Keratinocyte (primary cell): ENCODE results near the gene SCD. TPM values are rescaled to one million over a fixed set of nuclear protein-coding genes. Genes with fewer than 3 reads are reported as not detected.

Experiments used
- DNase-seq: peaks from one replicate; pipeline ENCODE4 v3.0.0-alpha.2; 2011; ENCODE audit warnings: low read depth, missing footprints, low spot score
- FAIRE-seq: peaks from 2 replicates; lab custom pipeline; 2011; peaks lifted over from hg19 to GRCh38; lab: Jason Lieb, UNC
- H2AFZ ChIP-seq: 2 replicates; pipeline ENCODE4 v1.6.0; 2012; ENCODE audit warnings: low read length, control low read depth, inconsistent platforms; ENCODE audit not compliant: control insufficient read depth
- H3K27ac ChIP-seq: 2 replicates; pipeline ENCODE4 v1.5.1; 2011; ENCODE audit warnings: low read length; ENCODE audit not compliant: control insufficient read depth, insufficient read depth
- H3K27me3 ChIP-seq: 3 replicates; pipeline ENCODE4 v1.6.0; 2011; ENCODE audit warnings: low read length; ENCODE audit not compliant: control insufficient read depth, insufficient read depth; ENCODE audit errors: extremely low read depth
- H3K36me3 ChIP-seq, 2 experiments: 2 replicates in 1 of 2; 3 replicates in 1 of 2; pipeline ENCODE4 v1.5.1; 2011; ENCODE audit warnings: low read length in 2 of 2, mild to moderate bottlenecking in 1 of 2; ENCODE audit not compliant: control insufficient read depth in 2 of 2, insufficient read depth in 2 of 2; ENCODE audit errors: extremely low read depth in 1 of 2
- H3K4me1 ChIP-seq: 3 replicates; pipeline ENCODE4 v1.5.1; 2011; ENCODE audit warnings: low read length; ENCODE audit not compliant: control insufficient read depth, insufficient read depth; ENCODE audit errors: extremely low read depth
- H3K4me2 ChIP-seq: 3 replicates; pipeline ENCODE4 v1.6.0; 2011; ENCODE audit warnings: low read depth, low read length; ENCODE audit not compliant: control insufficient read depth, insufficient read depth; ENCODE audit errors: extremely low read depth
- H3K4me3 ChIP-seq, 3 experiments: fragments of 200-600 bp in 1 of 3; sonication (generic) in 1 of 3; 2 replicates in 2 of 3; 3 replicates in 1 of 3; pipeline ENCODE4 v1.5.1; 2011 to 2016; ENCODE audit warnings: low read length in 3 of 3, mild to moderate bottlenecking in 3 of 3, control low read depth in 2 of 3, inconsistent platforms in 1 of 3, low read depth in 1 of 3, mixed read lengths in 1 of 3, mixed run types in 1 of 3, moderate library complexity in 1 of 3; ENCODE audit not compliant: control insufficient read depth in 2 of 3, insufficient read depth in 2 of 3; ENCODE audit errors: extremely low read depth in 1 of 3
- H3K79me2 ChIP-seq: 2 replicates; pipeline ENCODE4 v1.6.0; 2012; ENCODE audit warnings: low read length; ENCODE audit not compliant: control insufficient read depth, insufficient read depth
- H3K9ac ChIP-seq: 3 replicates; pipeline ENCODE4 v1.6.0; 2011; ENCODE audit warnings: low read length; ENCODE audit not compliant: control insufficient read depth, insufficient read depth; ENCODE audit errors: extremely low read depth
- H3K9me1 ChIP-seq: 3 replicates; pipeline ENCODE4 v1.6.0; 2011; ENCODE audit warnings: low read length; ENCODE audit not compliant: control insufficient read depth, insufficient read depth; ENCODE audit errors: extremely low read depth
- H3K9me3 ChIP-seq: 2 replicates; pipeline ENCODE4 v1.5.1; 2012; ENCODE audit warnings: low read depth, low read length; ENCODE audit not compliant: control insufficient read depth
- H4K20me1 ChIP-seq: 3 replicates; pipeline ENCODE4 v1.6.0; 2011; ENCODE audit warnings: low read length; ENCODE audit not compliant: control insufficient read depth, insufficient read depth; ENCODE audit errors: extremely low read depth
- EZH2 ChIP-seq: IDR thresholded peaks from one replicate; pipeline ENCODE4 v1.6.1; 2012; ENCODE audit warnings: inconsistent platforms, mild to moderate bottlenecking, low read length, moderate library complexity
- dilution Hi-C: fragments of 300-500 bp; cut with MboI; formaldehyde crosslinking; loops from one replicate; pipeline ENCODE4 v1.7.0; 2020; ENCODE audit warnings: low sequenced_read_pairs; ENCODE audit not compliant: extremely low pct_ligation_motif_present
- polyA plus RNA-seq, 5 experiments: library from polyadenylated mRNA; depleted of rRNA in 3 of 5; stranded (reverse) in 3 of 5; stranded (forward) in 1 of 5; unstranded in 1 of 5; fragments of >200 nt; gene quantifications; 1 replicate in 1 of 5; 2 replicates in 3 of 5; 3 replicates in 1 of 5; pipeline versions ENCODE4 v1.2.1 to v1.2.3, GENCODE V29; 2011 to 2012; ENCODE audit warnings: missing spikeins in 2 of 5, low read depth in 1 of 5, low replicate concordance in 1 of 5
- TF ChIP-seq, protein P1 (sequence below), 3 experiments: IDR thresholded peaks in 1 of 3; conservative IDR thresholded peaks in 1 of 3; optimal IDR thresholded peaks in 1 of 3; 2 replicates in 2 of 3; 3 replicates in 1 of 3; pipeline versions ENCODE3 to v1.5.1; 2011; ENCODE audit warnings: low read length in 3 of 3, mild to moderate bottlenecking in 3 of 3, moderate library complexity in 2 of 3, control low read depth in 1 of 3, inconsistent platforms in 1 of 3; ENCODE audit not compliant: insufficient read depth in 2 of 3; ENCODE audit errors: extremely low read depth in 1 of 3

The SCD gene
- polyA plus RNA-seq, 1 donor (not counting 4 experiments of a cell fraction or from before 2014, with no cell fraction given): 1,275 TPM

DNA sequence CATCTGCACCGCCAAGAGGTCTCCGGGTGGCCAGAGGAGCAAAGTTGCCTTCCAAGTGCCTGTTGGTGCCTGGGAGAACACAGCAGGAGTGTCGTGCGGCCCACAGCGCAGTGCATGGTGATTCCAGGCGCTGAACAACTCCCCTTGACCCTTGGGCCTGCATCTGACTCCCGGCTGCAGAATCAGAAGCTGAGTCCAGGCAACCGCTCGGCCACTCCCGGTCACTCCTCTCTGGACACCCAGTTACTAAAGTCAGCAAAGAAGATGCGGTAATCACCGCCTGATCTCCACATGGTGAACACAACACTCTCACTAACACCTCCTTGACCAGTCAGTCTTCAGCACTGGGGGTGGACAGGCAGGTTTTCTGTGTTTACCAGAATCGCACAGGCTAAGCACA, 35.5 kb downstream of the SCD start:
- dilution Hi-C loops: no loop called here

DNA sequence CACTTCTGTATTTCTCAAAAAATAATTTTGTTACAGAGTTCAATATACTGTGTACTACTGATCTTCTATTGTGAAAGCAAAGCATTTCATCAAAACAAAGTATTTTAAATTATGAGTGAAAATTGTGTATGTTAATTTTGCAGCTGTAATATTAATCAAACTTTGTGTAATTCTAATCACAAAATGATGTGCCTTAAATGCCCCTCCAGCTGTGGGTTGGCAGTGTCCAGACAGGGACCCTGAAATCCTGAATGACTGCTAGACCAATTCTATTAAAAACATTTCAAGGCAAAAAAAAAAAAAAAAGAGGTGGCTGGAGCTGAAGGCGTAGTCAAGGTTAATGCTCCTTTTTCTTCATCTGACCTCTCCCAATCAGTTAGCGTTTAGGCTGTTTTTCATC, 36.2 kb downstream of the SCD start:
- DNase-seq (no peak), FAIRE-seq (no peak)
- no peaks in the 10 kb centered on the region for H3K4me1 ChIP-seq
- H2AFZ ChIP-seq: no peak overlapping the region
- no peak overlapping the region for H3K4me2 ChIP-seq
- no peak overlapping the region for H3K4me3 ChIP-seq
- no peak for TF ChIP-seq EZH2
- TF ChIP-seq, protein P1, sequence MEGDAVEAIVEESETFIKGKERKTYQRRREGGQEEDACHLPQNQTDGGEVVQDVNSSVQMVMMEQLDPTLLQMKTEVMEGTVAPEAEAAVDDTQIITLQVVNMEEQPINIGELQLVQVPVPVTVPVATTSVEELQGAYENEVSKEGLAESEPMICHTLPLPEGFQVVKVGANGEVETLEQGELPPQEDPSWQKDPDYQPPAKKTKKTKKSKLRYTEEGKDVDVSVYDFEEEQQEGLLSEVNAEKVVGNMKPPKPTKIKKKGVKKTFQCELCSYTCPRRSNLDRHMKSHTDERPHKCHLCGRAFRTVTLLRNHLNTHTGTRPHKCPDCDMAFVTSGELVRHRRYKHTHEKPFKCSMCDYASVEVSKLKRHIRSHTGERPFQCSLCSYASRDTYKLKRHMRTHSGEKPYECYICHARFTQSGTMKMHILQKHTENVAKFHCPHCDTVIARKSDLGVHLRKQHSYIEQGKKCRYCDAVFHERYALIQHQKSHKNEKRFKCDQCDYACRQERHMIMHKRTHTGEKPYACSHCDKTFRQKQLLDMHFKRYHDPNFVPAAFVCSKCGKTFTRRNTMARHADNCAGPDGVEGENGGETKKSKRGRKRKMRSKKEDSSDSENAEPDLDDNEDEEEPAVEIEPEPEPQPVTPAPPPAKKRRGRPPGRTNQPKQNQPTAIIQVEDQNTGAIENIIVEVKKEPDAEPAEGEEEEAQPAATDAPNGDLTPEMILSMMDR (optimal IDR thresholded peaks at IDR 0.05 in 1 of 3, IDR thresholded peaks at IDR 0.05 in 1 of 3, conservative IDR thresholded peaks at IDR 0.05 in 1 of 3; ENCODE audit: extremely low read depth in 1 of 3, insufficient read depth in 2 of 3, low read length in 3 of 3): no peak
- peaks cover 0 to 6% of the 10 kb centered on the region in 2 experiments for H3K36me3 ChIP-seq
- no peaks in the 10 kb centered on the region for H3K27me3 ChIP-seq
- dilution Hi-C loops: no loop called here
- H4K20me1 ChIP-seq: no peaks in the 10 kb centered on the region
- H3K27ac ChIP-seq: no peak overlapping the region
- no peaks in the 10 kb centered on the region for H3K9me1 ChIP-seq
- H3K9ac ChIP-seq: no peak overlapping the region
- no peaks in the 10 kb centered on the region for H3K9me3 ChIP-seq
- no peaks in the 10 kb centered on the region for H3K79me2 ChIP-seq

More for the DNA sequence above, 35.5 kb downstream of the SCD start:
- peaks cover 0 to 6% of the 10 kb centered on the region in 2 experiments for H3K36me3 ChIP-seq
- no peak overlapping the region for H3K4me2 ChIP-seq
- no peak overlapping the region for H2AFZ ChIP-seq
- H3K9ac ChIP-seq: no peak overlapping the region
- H3K27ac ChIP-seq: no peak overlapping the region
- H4K20me1 ChIP-seq: no peaks in the 10 kb centered on the region
- no peaks in the 10 kb centered on the region for H3K4me1 ChIP-seq
- H3K4me3 ChIP-seq: no peak overlapping the region
- DNase-seq: no peak
- no peaks in the 10 kb centered on the region for H3K27me3 ChIP-seq
- no peaks in the 10 kb centered on the region for H3K9me3 ChIP-seq
- TF ChIP-seq EZH2: no peak
- TF ChIP-seq, protein P1 (optimal IDR thresholded peaks at IDR 0.05 in 1 of 3, IDR thresholded peaks at IDR 0.05 in 1 of 3, conservative IDR thresholded peaks at IDR 0.05 in 1 of 3; ENCODE audit: extremely low read depth in 1 of 3, insufficient read depth in 2 of 3, low read length in 3 of 3): no peak
- no peaks in the 10 kb centered on the region for H3K79me2 ChIP-seq
- no peaks in the 10 kb centered on the region for H3K9me1 ChIP-seq
- FAIRE-seq: no peak
